H1 (cell line): ENCODE results near the gene SPINK1. TPM values are rescaled to one million over a fixed set of nuclear protein-coding genes. Genes with fewer than 3 reads are reported as not detected.

ENCODE experiments used
- CTCF ChIA-PET: fragments of 300-600 bp; sonication (Branson Sonifier 250); formaldehyde crosslinking; loops from one replicate; lab custom pipeline; 2021; ENCODE audit not compliant: partially characterized antibody; lab: Charles Lee
- POLR2A ChIA-PET: fragments of 300-600 bp; sonication (Branson Sonifier 250); formaldehyde crosslinking; loops from one replicate; lab custom pipeline; 2021; ENCODE audit warnings: inconsistent platforms; ENCODE audit not compliant: partially characterized antibody; lab: Charles Lee
- DNase-seq, 2 experiments: peaks; one replicate each; pipeline versions ENCODE4 v3.0.0 to v3.0.0-alpha.2; 2010 to 2022; ENCODE audit warnings: low spot score in 2 of 2, low read depth in 1 of 2, mixed read lengths in 1 of 2
- FAIRE-seq: peaks from 2 replicates; lab custom pipeline; 2011; peaks lifted over from hg19 to GRCh38; lab: Jason Lieb, UNC
- H2AFZ ChIP-seq: 2 replicates; pipeline ENCODE4 v1.8.1; 2012; ENCODE audit warnings: low read length, inconsistent platforms
- H2AK5ac ChIP-seq: 2 replicates; pipeline ENCODE4 v1.6.1; 2013; ENCODE audit warnings: low read depth, low read length
- H2BK120ac ChIP-seq: replicated peaks from 2 replicates; pipeline ENCODE3; 2013; ENCODE audit warnings: low read depth, low read length, inconsistent platforms
- H2BK12ac ChIP-seq: 2 replicates; pipeline ENCODE4 v1.6.1; 2013; ENCODE audit warnings: low read depth, low read length
- H2BK15ac ChIP-seq: 2 replicates; pipeline ENCODE4 v1.6.1; 2013; ENCODE audit warnings: low read length
- H2BK20ac ChIP-seq: 2 replicates; pipeline ENCODE4 v1.6.1; 2013; ENCODE audit warnings: low read length
- H2BK5ac ChIP-seq: 2 replicates; pipeline ENCODE4 v1.6.1; 2013; ENCODE audit warnings: low read depth, low read length
- H3K14ac ChIP-seq: 2 replicates; pipeline ENCODE4 v1.6.1; 2013; ENCODE audit warnings: inconsistent platforms; ENCODE audit not compliant: insufficient read length
- H3K18ac ChIP-seq: 2 replicates; pipeline ENCODE4 v1.6.1; 2013; ENCODE audit warnings: low read length; ENCODE audit errors: extremely low read depth
- H3K23ac ChIP-seq: 2 replicates; pipeline ENCODE4 v1.6.1; 2013; ENCODE audit warnings: inconsistent platforms; ENCODE audit not compliant: insufficient read length
- H3K23me2 ChIP-seq: 2 replicates; pipeline ENCODE4 v1.6.1; 2013; ENCODE audit warnings: low read depth, low read length
- H3K27ac ChIP-seq: 2 replicates; pipeline ENCODE4 v1.6.1; 2011; ENCODE audit warnings: low read depth, low read length, inconsistent platforms
- H3K27me3 ChIP-seq, 4 experiments: replicated peaks in 1 of 4; 1 replicate in 1 of 4; 2 replicates in 3 of 4; pipeline versions ENCODE4 v1.6.1 to v1.8.1; 2011 to 2013; ENCODE audit warnings: low read length in 3 of 4, mild to moderate bottlenecking in 3 of 4, inconsistent platforms in 2 of 4, mixed read lengths in 2 of 4, moderate library complexity in 1 of 4; ENCODE audit not compliant: control insufficient read depth in 3 of 4, insufficient read depth in 3 of 4; ENCODE audit errors: extremely low read depth in 1 of 4
- H3K36me3 ChIP-seq, 4 experiments: 2 replicates each; pipeline versions ENCODE4 v1.6.1 to v1.8.1; 2011 to 2013; ENCODE audit warnings: mild to moderate bottlenecking in 4 of 4, low read length in 3 of 4, moderate library complexity in 2 of 4, control low read depth in 1 of 4, inconsistent platforms in 1 of 4; ENCODE audit not compliant: insufficient read depth in 4 of 4, control insufficient read depth in 2 of 4
- H3K4ac ChIP-seq: replicated peaks from 2 replicates; pipeline ENCODE3; 2013; ENCODE audit warnings: low read length, low read depth, mixed read lengths, inconsistent platforms; ENCODE audit not compliant: insufficient read length
- H3K4me1 ChIP-seq, 4 experiments: replicated peaks in 1 of 4; 1 replicate in 1 of 4; 2 replicates in 3 of 4; pipeline versions ENCODE4 v1.6.1 to v1.8.1; 2011 to 2013; ENCODE audit warnings: low read length in 3 of 4, inconsistent platforms in 2 of 4, mixed read lengths in 1 of 4; ENCODE audit not compliant: insufficient read depth in 4 of 4, control insufficient read depth in 3 of 4
- H3K4me2 ChIP-seq, 2 experiments: 2 replicates each; pipeline versions ENCODE4 v1.6.1 to v1.8.1; 2011 to 2013; ENCODE audit warnings: low read depth in 2 of 2, low read length in 2 of 2, control low read depth in 1 of 2, inconsistent platforms in 1 of 2, mild to moderate bottlenecking in 1 of 2; ENCODE audit not compliant: insufficient read depth in 1 of 2
- H3K4me3 ChIP-seq, 4 experiments: fragments of 200-600, 300-600 bp in 1 of 4; sonication (generic), shearing (Covaris generic), sonication (Bioruptor Twin) in 1 of 4; 2 replicates each; pipeline versions ENCODE4 v1.5.1 to v1.8.1; 2011 to 2016; ENCODE audit warnings: low read length in 4 of 4, low read depth in 3 of 4, control low read depth in 2 of 4, inconsistent platforms in 2 of 4, mild to moderate bottlenecking in 2 of 4, mixed read lengths in 1 of 4, moderate library complexity in 1 of 4; ENCODE audit not compliant: insufficient read depth in 2 of 4; ENCODE audit errors: extremely low read depth in 1 of 4
- H3K56ac ChIP-seq: replicated peaks from 2 replicates; pipeline ENCODE3; 2013; ENCODE audit warnings: low read depth, mild to moderate bottlenecking, mixed read lengths, low read length, inconsistent platforms; ENCODE audit not compliant: insufficient read length
- H3K79me1 ChIP-seq: 2 replicates; pipeline ENCODE4 v1.6.1; 2013; ENCODE audit warnings: low read depth, low read length, control low read depth
- H3K79me2 ChIP-seq, 2 experiments: 2 replicates each; pipeline versions ENCODE4 v1.6.1 to v1.8.1; 2012 to 2013; ENCODE audit warnings: low read length in 2 of 2, mild to moderate bottlenecking in 2 of 2, inconsistent platforms in 1 of 2; ENCODE audit not compliant: insufficient read depth in 2 of 2, control insufficient read depth in 1 of 2
- H3K9ac ChIP-seq, 4 experiments: replicated peaks in 1 of 4; 1 replicate in 1 of 4; 2 replicates in 3 of 4; pipeline versions ENCODE4 v1.6.1 to v1.8.1; 2011 to 2013; ENCODE audit warnings: low read depth in 3 of 4, low read length in 3 of 4, control low read depth in 2 of 4, mild to moderate bottlenecking in 2 of 4, moderate library complexity in 2 of 4, inconsistent platforms in 1 of 4; ENCODE audit errors: extremely low read depth in 1 of 4
- H3K9me3 ChIP-seq, 2 experiments: 2 replicates each; pipeline versions ENCODE4 v1.6.1 to v1.8.1; 2012 to 2013; ENCODE audit warnings: mild to moderate bottlenecking in 2 of 2, moderate library complexity in 2 of 2, control low read depth in 1 of 2, inconsistent platforms in 1 of 2, low read depth in 1 of 2, low read length in 1 of 2, mixed read lengths in 1 of 2; ENCODE audit not compliant: insufficient read depth in 2 of 2
- H4K20me1 ChIP-seq, 2 experiments: replicated peaks in 1 of 2; 2 replicates each; pipeline versions ENCODE3 to v1.8.1; 2011 to 2013; ENCODE audit warnings: inconsistent platforms in 2 of 2, low read length in 2 of 2, mild to moderate bottlenecking in 1 of 2; ENCODE audit not compliant: insufficient read depth in 2 of 2, control insufficient read depth in 1 of 2
- H4K5ac ChIP-seq: 2 replicates; pipeline ENCODE4 v1.6.1; 2013; ENCODE audit warnings: low read length, low read depth, mixed read lengths, inconsistent platforms; ENCODE audit not compliant: insufficient read length
- H4K8ac ChIP-seq: 2 replicates; pipeline ENCODE4 v1.8.0; 2013; ENCODE audit warnings: mild to moderate bottlenecking, moderate library complexity, low read length, inconsistent platforms; ENCODE audit not compliant: insufficient read depth; ENCODE audit errors: extremely low read depth
- H4K91ac ChIP-seq: replicated peaks from 2 replicates; pipeline ENCODE3; 2013; ENCODE audit warnings: low read length, mixed read lengths, inconsistent platforms; ENCODE audit not compliant: insufficient read length
- ASH2L ChIP-seq: fragments of 200-600, 300-600 bp; sonication (generic); IDR thresholded peaks from one replicate; pipeline ENCODE4 v1.7.1; 2017; ENCODE audit warnings: low read length
- BACH1 ChIP-seq: IDR thresholded peaks from 2 replicates; pipeline ENCODE4 v1.6.1; 2012; ENCODE audit warnings: low read length, improper control_type of control experiment
- CTCF ChIP-seq, 3 experiments: IDR thresholded peaks; 1 replicate in 2 of 3; 2 replicates in 1 of 3; pipeline versions ENCODE4 v1.5.1 to v1.6.1; 2011; ENCODE audit warnings: low read length in 3 of 3, mild to moderate bottlenecking in 3 of 3, inconsistent platforms in 2 of 3, low read depth in 1 of 3, moderate library complexity in 1 of 3; ENCODE audit not compliant: insufficient read depth in 1 of 3; ENCODE audit errors: control extremely low read depth in 1 of 3
- JUND ChIP-seq: IDR thresholded peaks from 2 replicates; pipeline ENCODE4 v1.6.1; 2011; ENCODE audit warnings: mild to moderate bottlenecking, improper control_type of control experiment, low read length
- KDM4A ChIP-seq: IDR thresholded peaks from one replicate; pipeline ENCODE4 v1.7.1; 2012; ENCODE audit warnings: low read depth, mild to moderate bottlenecking, moderate library complexity, low read length, inconsistent platforms; ENCODE audit not compliant: severe bottlenecking
- NANOG ChIP-seq: IDR thresholded peaks from 2 replicates; pipeline ENCODE4 v1.6.1; 2011; ENCODE audit warnings: low read length, low read depth, mild to moderate bottlenecking, inconsistent platforms; ENCODE audit not compliant: insufficient read depth, poor library complexity, severe bottlenecking
- PHF8 ChIP-seq: fragments of 200-600 bp; sonication (generic); conservative IDR thresholded peaks from 2 replicates; pipeline ENCODE4 v1.7.1; 2012; ENCODE audit warnings: low read depth, mild to moderate bottlenecking, inconsistent platforms, low read length, moderate library complexity
- SAP30 ChIP-seq: fragments of 300-600 bp; sonication (generic); IDR thresholded peaks from 2 replicates; pipeline ENCODE4 v1.7.1; 2012; ENCODE audit warnings: low read length, moderate library complexity, mild to moderate bottlenecking, inconsistent platforms; ENCODE audit not compliant: insufficient read depth, insufficient replicate concordance
- SIX5 ChIP-seq: IDR thresholded peaks from 2 replicates; pipeline ENCODE4 v1.6.1; 2011; ENCODE audit warnings: mild to moderate bottlenecking, low read depth, low read length
- YY1 ChIP-seq: IDR thresholded peaks from 2 replicates; pipeline ENCODE4 v1.6.1; 2011; ENCODE audit warnings: low read depth, mild to moderate bottlenecking, low read length
- WGBS, 2 experiments: shearing (Covaris generic) in 1 of 2; methylation state at CpG; one replicate each; pipeline versions ENCODE4 v1.1.6 to v1.1.7; 2013 to 2015; ENCODE audit warnings: low lambda C conversion rate in 2 of 2, mixed read lengths in 2 of 2, inconsistent platforms in 1 of 2, low coverage in 1 of 2, missing lambda C conversion rate in 1 of 2; ENCODE audit not compliant: insufficient replicate concordance in 2 of 2, insufficient coverage in 1 of 2, insufficient read length in 1 of 2; ENCODE audit errors: extremely low coverage in 1 of 2, missing lambda C conversion rate in 1 of 2; 5-methylcytosine and 5-hydroxymethylcytosine counted together
- polyA plus RNA-seq, 7 experiments: library from polyadenylated mRNA; depleted of rRNA in 3 of 7; stranded (reverse) in 5 of 7; unstranded in 2 of 7; fragments of >200 nt in 5 of 7; fragments of 200-250 nt in 2 of 7; gene quantifications; 1 replicate in 5 of 7; 2 replicates in 1 of 7; 4 replicates in 1 of 7; pipeline versions ENCODE4 v1.2.1 to v1.2.3, GENCODE V29; 2011 to 2013; ENCODE audit warnings: missing spikeins in 2 of 7, mixed read lengths in 2 of 7
- total RNA-seq: library from RNA; stranded (reverse); fragmentation: NEBNext Ultra II Directional; extraction: Animal tissue kit (Norgen Biotek cat#: 25700); gene quantifications from 2 replicates; pipeline ENCODE4 v1.2.1, GENCODE V29; 2021

The SPINK1 gene
- total and polyA plus RNA-seq, 2 of the 8 experiments (the other 6 are each of a cell fraction or from before 2014, with no cell fraction given) = 0.48 to 1.3 TPM

- H3K9me3 ChIP-seq = no peaks in the 10 kb centered on the region
- H3K14ac ChIP-seq = no peak overlapping the region
- H3K18ac ChIP-seq = peak overlapping the region; percentile 89
- peak overlapping the region; percentile 75 to 91 for H3K4me2 ChIP-seq
- peak overlapping the region; percentile 75; the same call in 1 of the 2 replicates for H2AK5ac ChIP-seq
- peak overlapping the region in 3 of 4 experiments; percentile 66 to 78 (median 78); a peak in 6 of 7 replicates for H3K9ac ChIP-seq
- peak overlapping the region; percentile 35; the same call in 1 of the 2 replicates for H4K8ac ChIP-seq
- H3K4me3 ChIP-seq = peak overlapping the region; percentile 11 to 53 (median 20); a peak in 6 of 8 replicates
- peak overlapping the region; percentile 4 for H3K4ac ChIP-seq
- H3K27ac ChIP-seq = peak overlapping the region; percentile 96
- peak overlapping the region; percentile 90 for H2BK5ac ChIP-seq
- H4K5ac ChIP-seq = peak overlapping the region; percentile 32
- peak overlapping the region; percentile 90 for H4K91ac ChIP-seq
- peaks cover 3 to 14% (median 7%) of the 10 kb centered on the region in 4 experiments for H3K4me1 ChIP-seq
- H4K20me1 ChIP-seq = peaks cover 0 to 1% of the 10 kb centered on the region in 2 experiments
- peaks cover 8 to 46% of the 10 kb centered on the region in 2 experiments; a peak in 3 of 4 replicates for H3K79me2 ChIP-seq
- H3K56ac ChIP-seq = peak overlapping the region; percentile 94
- peak; percentile 43 to 75 for DNase-seq
- H3K27me3 ChIP-seq = no peaks in the 10 kb centered on the region
- peak; percentile 97 for FAIRE-seq
- no peaks in the 10 kb centered on the region for H3K79me1 ChIP-seq
- H3K23me2 ChIP-seq = no peaks in the 10 kb centered on the region; the same call in 1 of the 2 replicates
- ChIA-PET POLR2A (interaction anchor here (0.6 to 26.7 kb wide), 17 partner anchors 12 to 529 kb away, joined by 3 to 730 read pairs (median 4); partner anchors contain the start of gene SCGB3A2), CTCF (interaction anchor here (0.6 to 2.0 kb wide), 6 partner anchors 9 to 121 kb away, joined by 3 to 16 read pairs (median 4); partner anchors contain the start of gene SCGB3A2)
- H2BK12ac ChIP-seq = peak overlapping the region; percentile 98
- H2BK15ac ChIP-seq = no peak overlapping the region
- no peak overlapping the region for H2AFZ ChIP-seq
- 2% methylated on average over 4 of the region's 4 CpGs; no CpG with 5 or more reads in 1 of the 2 experiments for WGBS, 2 experiments
- 0 out of 2 replicates have a peak overlapping the region, but pooled peaks have one; percentile 24 for H2BK20ac ChIP-seq
- peak overlapping the region; percentile 96 for H2BK120ac ChIP-seq
- no peak overlapping the region for H3K23ac ChIP-seq
- peaks cover 2 to 53% (median 22%) of the 10 kb centered on the region in 4 experiments; a peak in 5 of 8 replicates for H3K36me3 ChIP-seq
- TF ChIP-seq ASH2L (no peak), YY1 (no peak), PHF8 (no peak; the same call in 1 of the 2 replicates), JUND (no peak), SIX5 (no peak), KDM4A (no peak), CTCF (IDR thresholded peaks at IDR 0.05; ENCODE audit: control extremely low read depth in 1 of 3, insufficient read depth in 1 of 3, low read depth in 1 of 3, low read length in 3 of 3) (no peak), SAP30 (no peak), BACH1 (no peak), NANOG (peak; percentile 69)
These were observed 37.6 kb upstream of the SPINK1 start for GRCh38 chr5:147869112-147869511.
